ENCODE measurements around the gene CACNB4.

Gene CACNB4

DNA sequence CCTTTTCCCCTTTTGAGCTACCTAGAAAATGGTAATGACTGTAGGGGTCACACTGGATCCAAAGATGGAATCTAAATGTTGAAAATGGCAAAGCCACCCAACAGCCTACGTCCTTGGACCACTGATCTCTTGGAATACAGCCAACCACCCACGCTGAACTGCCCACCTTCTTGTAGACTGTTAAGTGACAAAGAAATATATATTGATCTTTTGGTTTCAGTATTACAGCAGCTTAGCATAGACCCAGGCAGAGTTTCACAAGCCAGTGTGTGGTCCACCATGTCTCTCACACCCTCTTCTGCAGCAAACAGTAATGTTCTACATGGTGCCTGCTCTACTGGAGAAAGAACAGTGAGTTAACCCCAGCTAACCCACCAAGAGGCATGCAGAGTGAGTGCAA, 20.2 kb downstream of the CACNB4 start:
- TF ChIP-seq, protein P1, sequence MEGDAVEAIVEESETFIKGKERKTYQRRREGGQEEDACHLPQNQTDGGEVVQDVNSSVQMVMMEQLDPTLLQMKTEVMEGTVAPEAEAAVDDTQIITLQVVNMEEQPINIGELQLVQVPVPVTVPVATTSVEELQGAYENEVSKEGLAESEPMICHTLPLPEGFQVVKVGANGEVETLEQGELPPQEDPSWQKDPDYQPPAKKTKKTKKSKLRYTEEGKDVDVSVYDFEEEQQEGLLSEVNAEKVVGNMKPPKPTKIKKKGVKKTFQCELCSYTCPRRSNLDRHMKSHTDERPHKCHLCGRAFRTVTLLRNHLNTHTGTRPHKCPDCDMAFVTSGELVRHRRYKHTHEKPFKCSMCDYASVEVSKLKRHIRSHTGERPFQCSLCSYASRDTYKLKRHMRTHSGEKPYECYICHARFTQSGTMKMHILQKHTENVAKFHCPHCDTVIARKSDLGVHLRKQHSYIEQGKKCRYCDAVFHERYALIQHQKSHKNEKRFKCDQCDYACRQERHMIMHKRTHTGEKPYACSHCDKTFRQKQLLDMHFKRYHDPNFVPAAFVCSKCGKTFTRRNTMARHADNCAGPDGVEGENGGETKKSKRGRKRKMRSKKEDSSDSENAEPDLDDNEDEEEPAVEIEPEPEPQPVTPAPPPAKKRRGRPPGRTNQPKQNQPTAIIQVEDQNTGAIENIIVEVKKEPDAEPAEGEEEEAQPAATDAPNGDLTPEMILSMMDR (IDR thresholded peaks at IDR 0.05; ENCODE audit: low read depth, low read length, missing control alignments): no peak
- no peak for DNase-seq (ENCODE audit: low read depth)
- H3K4me3 ChIP-seq (ENCODE audit: low read depth, low read length): no peak overlapping the region

DNA sequence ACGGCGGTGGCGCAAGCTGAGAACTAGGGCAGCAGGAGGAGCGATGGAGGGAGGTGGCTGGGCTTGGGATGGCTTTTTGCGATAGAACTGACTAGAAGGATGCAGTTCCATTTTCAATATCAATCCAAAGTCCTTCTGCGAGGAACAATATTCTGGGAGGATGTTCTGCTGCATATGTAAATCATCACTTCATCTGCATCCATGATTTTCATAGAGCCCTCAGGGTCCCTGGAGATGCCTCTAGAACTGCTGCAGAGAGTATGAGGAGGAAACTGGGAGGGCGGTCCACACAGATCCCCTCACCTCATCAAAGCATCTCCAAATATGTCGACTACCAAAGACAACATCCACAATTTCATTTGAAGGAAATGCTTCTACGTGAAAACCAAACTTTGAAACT, 20.8 kb downstream of the CACNB4 start:
- no peak overlapping the region for H3K4me3 ChIP-seq (ENCODE audit: low read depth, low read length)
- TF ChIP-seq, protein P1 (IDR thresholded peaks at IDR 0.05; ENCODE audit: low read depth, low read length, missing control alignments): no peak
- no peak for DNase-seq (ENCODE audit: low read depth)

DNA sequence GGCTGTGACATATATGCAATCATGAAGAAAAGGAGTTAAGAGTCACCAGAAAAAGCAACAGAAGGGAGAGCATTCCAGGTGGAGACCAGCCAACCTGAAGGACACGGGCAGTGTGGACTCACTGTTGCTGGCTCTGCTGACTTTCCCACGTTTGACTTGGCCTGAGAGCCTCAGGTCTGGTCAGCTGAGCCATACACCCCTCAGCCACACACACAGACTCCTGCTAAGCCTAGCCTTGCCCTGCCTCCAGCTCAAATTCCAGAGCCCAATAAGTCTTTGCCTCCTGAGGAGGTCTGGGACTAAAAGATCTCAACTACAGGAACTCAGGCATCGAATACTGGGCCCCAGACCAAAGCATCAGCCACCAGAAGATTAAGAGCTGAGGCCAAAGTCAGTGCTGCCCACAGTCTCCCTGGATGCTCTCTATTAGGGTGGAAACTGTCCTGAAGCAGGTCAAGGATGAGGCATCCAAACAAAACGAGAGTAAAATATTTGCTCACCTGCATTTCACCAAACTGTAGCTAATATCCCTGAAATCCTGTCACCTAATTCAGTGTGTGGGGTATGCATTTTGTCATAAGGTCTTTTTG, 23.3 kb downstream of the CACNB4 start:
- TF ChIP-seq, protein P1 (IDR thresholded peaks at IDR 0.05; ENCODE audit: low read depth, low read length, missing control alignments): no peak
- H3K4me3 ChIP-seq (ENCODE audit: low read depth, low read length): no peak overlapping the region
- DNase-seq (ENCODE audit: low read depth): no peak

DNA sequence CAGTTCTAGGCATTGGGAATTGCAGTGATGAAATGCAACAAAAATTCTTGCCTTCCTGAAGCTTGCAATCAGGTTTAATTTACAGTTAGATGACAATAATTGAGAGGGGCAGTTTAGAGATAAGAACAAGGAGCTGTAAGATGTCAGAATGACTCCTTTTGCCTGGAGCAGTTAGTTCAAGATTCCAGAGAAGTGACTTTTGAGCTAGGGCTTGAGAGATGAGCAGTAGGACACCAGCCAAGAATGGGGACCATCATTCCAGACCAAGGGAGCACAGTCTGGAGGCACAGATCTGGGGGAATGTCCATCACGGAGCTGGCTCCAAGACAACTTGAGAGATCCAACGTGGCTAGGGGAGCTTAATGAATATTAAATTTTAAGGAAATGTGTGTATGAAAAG, 26.8 kb downstream of the CACNB4 start:
- no peak for DNase-seq (ENCODE audit: low read depth)
- TF ChIP-seq, protein P1 (IDR thresholded peaks at IDR 0.05; ENCODE audit: low read depth, low read length, missing control alignments): no peak
- no peak overlapping the region for H3K4me3 ChIP-seq (ENCODE audit: low read depth, low read length)

DNA sequence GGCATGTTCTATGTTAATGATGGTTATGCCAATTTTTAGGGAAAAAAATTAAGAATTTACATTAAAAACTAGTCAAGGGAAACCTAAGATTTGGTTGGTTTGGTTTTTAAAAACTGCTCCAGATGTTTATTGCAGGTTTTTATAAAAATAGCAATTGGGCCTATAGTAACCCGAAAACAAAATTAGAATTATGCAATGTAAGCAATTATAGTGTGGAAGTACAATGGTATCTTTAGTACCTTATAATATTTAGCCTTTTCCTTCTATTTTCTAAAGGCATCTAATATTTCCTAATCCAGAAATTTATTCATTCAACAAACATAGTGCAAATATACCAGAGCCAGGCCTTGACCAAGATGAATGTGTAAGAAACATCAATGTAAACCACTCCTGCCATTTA, 27.3 kb downstream of the CACNB4 start:
- TF ChIP-seq, protein P1 (IDR thresholded peaks at IDR 0.05; ENCODE audit: low read depth, low read length, missing control alignments): no peak
- DNase-seq (ENCODE audit: low read depth): no peak
- no peak overlapping the region for H3K4me3 ChIP-seq (ENCODE audit: low read depth, low read length)

DNA sequence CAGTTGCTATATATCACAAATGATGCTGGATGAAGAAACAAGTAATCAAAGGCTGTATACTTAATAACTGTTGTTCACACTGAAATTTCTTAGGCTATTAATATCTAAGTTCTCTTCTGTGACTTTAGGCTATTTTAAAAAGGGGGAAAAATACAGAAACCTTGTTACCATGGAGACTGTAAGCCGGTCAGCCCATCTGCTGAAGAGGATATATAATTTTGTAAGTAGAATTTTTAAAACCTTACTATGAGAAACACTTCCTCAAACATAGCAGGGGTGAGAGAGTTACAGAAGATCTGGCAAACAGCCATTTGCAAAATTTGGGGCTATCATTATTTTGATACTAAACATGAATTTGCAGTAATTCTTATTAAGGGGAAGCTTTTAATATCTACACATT, 27.8 kb downstream of the CACNB4 start:
- no peak for DNase-seq (ENCODE audit: low read depth)
- TF ChIP-seq, protein P1 (IDR thresholded peaks at IDR 0.05; ENCODE audit: low read depth, low read length, missing control alignments): no peak
- no peak overlapping the region; the same call in 1 of the 2 replicates for H3K4me3 ChIP-seq (ENCODE audit: low read depth, low read length)

DNA sequence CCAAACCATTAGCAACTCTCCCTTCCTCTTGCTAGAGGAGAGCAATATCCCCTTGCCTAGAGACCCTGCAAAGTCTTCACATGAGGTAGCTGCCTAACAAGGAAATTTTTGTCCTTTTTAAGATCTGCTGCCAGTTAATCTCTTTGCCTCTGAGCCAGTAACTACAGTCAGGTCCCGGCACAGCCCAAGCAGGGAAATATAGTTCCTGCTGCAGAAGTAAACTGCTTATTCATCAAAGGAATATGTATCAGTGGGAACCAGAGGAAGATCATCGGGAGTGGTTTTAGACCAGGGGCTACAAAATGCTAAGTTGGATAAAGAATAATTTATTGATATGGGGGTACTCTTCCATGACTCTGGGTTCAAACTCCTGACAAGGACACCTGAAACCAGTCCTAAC, 30.6 kb downstream of the CACNB4 start:
- H3K4me3 ChIP-seq (ENCODE audit: low read depth, low read length): no peak overlapping the region
- no peak for DNase-seq (ENCODE audit: low read depth)
- TF ChIP-seq, protein P1 (IDR thresholded peaks at IDR 0.05; ENCODE audit: low read depth, low read length, missing control alignments): no peak

All from GM12864 (cell line).